Right lobe of liver (tissue), 6 donors: ENCODE results near the gene SVIL. TPM values are rescaled to one million over a fixed set of nuclear protein-coding genes. Genes with fewer than 3 reads are reported as not detected.
A peak's percentile ranks its signal among the peaks of the same experiment; 100 is the strongest.

Experiments used
- ATAC-seq, 4 donors: fragments of 200-7000 bp; cut with Tn5 transposase; one replicate each; pipeline ENCODE4 v1.9.1; 2020; ENCODE audit warnings: mild to moderate bottlenecking in 4 of 4, moderate library complexity in 4 of 4
- DNase-seq, 3 donors: peaks; one replicate each; pipeline ENCODE4 v3.0.0-alpha.2; 2020
- H3K27ac ChIP-seq, 3 donors: fragments of 200-600 bp; one replicate each; pipeline ENCODE4 v1.8.0; 2022
- H3K27me3 ChIP-seq, 2 donors: fragments of 200-600 bp; one replicate each; pipeline ENCODE4 v1.8.0; 2022
- H3K36me3 ChIP-seq, 4 donors: fragments of 200-600 bp; sonication (generic) in 1 of 4; one replicate each; pipeline versions ENCODE4 v1.5.1 to v1.8.0; 2017 to 2022; ENCODE audit warnings: control low read depth in 1 of 4
- H3K4me1 ChIP-seq, 4 donors: fragments of 200-600 bp; sonication (generic) in 1 of 4; one replicate each; pipeline versions ENCODE4 v1.5.1 to v1.8.0; 2017 to 2022; ENCODE audit warnings: control low read depth in 1 of 4
- H3K4me3 ChIP-seq, 3 donors: fragments of 200-600 bp; one replicate each; pipeline ENCODE4 v1.8.0; 2022
- H3K9me3 ChIP-seq, 4 donors: fragments of 200-600 bp; sonication (generic) in 1 of 4; one replicate each; pipeline versions ENCODE4 v1.5.1 to v1.8.0; 2017 to 2022; ENCODE audit warnings: control low read depth in 1 of 4
- POLR2A ChIP-seq: fragments of 450-650 bp; IDR thresholded peaks from one replicate; pipeline ENCODE4 v1.6.1; 2017; ENCODE audit warnings: antibody characterized with exemption, mild to moderate bottlenecking
- WGBS: methylation state at CpG from one replicate; pipeline ENCODE4 v1.1.6; 2018; ENCODE audit warnings: low coverage, low lambda C conversion rate; ENCODE audit not compliant: insufficient coverage; ENCODE audit errors: missing lambda C conversion rate; 5-methylcytosine and 5-hydroxymethylcytosine counted together
- intact Hi-C, 2 donors: fragments of 100-400 bp; cut with DNase I; formaldehyde crosslinking; loops; one replicate each; pipeline versions ENCODE4 v1.11.2 to v1.14.1; 2022
- total RNA-seq, 6 experiments: library from RNA; depleted of rRNA in 2 of 6; stranded (reverse); fragments of >200 nt in 2 of 6; fragmentation: NEBNext Ultra II Directional in 3 of 6; extraction: Animal tissue kit (Norgen Biotek cat#: 25700) in 3 of 6; gene quantifications; one replicate each; pipeline versions ENCODE4 v1.1.0 to v1.2.4, GENCODE V29; 2016 to 2023
- TF ChIP-seq, protein P1 (sequence below), 4 donors: fragments of 200-600 bp in 3 of 4; fragments of 450-650 bp in 1 of 4; IDR thresholded peaks; one replicate each; pipeline versions ENCODE4 v1.5.1 to v1.8.0; 2016 to 2022; ENCODE audit warnings: antibody characterized with exemption in 4 of 4, mild to moderate bottlenecking in 2 of 4
- donor health status: DM: no; HTN: yes; CAD: no.
- donor health status: DM: no; HTN: no; CAD: no.
- donor health status: DM: no; HTN: no; CAD: no.
- donor health status: DM: no; HTN: yes; CAD: no.
- donor health status: DM: no; HTN: yes; CAD: no.

SVIL gene
- total RNA-seq, 6 experiments from 2014 or later, result 12.3 to 15.1 (median 13.6) TPM

DNA sequence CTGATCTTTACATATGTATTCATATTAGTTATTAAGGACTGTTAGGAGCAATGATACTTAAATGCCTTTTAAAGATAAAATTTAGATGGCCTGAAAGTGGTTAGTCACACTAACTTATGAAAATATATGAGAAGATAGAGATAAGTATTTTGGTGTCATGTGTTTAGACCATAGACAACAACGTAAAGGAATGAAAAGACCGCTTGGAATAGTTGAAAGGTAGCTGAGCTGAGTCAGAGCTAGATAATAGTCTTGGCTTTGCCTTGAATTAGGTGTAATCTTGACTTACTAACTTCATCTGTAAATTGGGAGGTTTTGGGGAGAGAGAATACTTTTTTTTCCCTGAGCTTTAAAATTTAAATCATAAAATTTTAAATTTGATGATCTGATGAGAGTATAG, 218.9 kb downstream of the SVIL start:
- Histone ChIP-seq H3K36me3 (peaks cover 0 to 17% (median under 1%) of the 10 kb centered on the region in 4 donors), H3K27me3 (no peaks in the 10 kb centered on the region), H3K4me3 (no peak overlapping the region), H3K27ac (no peak overlapping the region), H3K9me3 (no peaks in the 10 kb centered on the region), H3K4me1 (peaks cover 0 to 32% (median 9%) of the 10 kb centered on the region in 4 donors)
- DNase-seq, result no peak
- intact Hi-C loops, result no loop called here
- 90% methylated on average over 2 of the region's 2 CpGs for WGBS
- no peak for TF ChIP-seq POLR2A
- TF ChIP-seq, protein P1, sequence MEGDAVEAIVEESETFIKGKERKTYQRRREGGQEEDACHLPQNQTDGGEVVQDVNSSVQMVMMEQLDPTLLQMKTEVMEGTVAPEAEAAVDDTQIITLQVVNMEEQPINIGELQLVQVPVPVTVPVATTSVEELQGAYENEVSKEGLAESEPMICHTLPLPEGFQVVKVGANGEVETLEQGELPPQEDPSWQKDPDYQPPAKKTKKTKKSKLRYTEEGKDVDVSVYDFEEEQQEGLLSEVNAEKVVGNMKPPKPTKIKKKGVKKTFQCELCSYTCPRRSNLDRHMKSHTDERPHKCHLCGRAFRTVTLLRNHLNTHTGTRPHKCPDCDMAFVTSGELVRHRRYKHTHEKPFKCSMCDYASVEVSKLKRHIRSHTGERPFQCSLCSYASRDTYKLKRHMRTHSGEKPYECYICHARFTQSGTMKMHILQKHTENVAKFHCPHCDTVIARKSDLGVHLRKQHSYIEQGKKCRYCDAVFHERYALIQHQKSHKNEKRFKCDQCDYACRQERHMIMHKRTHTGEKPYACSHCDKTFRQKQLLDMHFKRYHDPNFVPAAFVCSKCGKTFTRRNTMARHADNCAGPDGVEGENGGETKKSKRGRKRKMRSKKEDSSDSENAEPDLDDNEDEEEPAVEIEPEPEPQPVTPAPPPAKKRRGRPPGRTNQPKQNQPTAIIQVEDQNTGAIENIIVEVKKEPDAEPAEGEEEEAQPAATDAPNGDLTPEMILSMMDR (IDR thresholded peaks at IDR 0.05), result no peak
- ATAC-seq, result no peak

DNA sequence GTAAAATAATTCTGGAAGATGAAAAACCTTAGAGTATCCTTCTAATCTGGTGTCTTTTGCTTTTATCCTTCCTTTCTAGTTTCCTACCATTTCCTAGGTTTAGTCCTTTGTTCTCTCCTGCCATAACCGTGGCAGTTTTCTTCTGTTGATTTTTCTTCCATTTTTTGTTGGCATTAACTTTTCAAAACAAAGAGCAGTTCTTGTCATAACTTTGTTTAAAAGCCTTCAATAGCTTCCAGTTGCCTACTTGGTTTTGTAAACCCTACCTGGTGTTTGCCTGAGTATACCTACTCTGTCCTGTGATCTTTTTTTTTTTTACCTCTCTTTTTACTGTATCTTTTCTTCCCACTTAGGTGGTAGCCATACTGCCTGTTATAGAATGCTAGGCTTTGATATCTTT, 220.3 kb downstream of the SVIL start:
- no peak for ATAC-seq
- WGBS, result 17% methylated on average over 1 of the region's 1 CpG
- TF ChIP-seq, protein P1 (IDR thresholded peaks at IDR 0.05), result no peak
- TF ChIP-seq POLR2A, result no peak
- no peak for DNase-seq
- Histone ChIP-seq H3K36me3 (peaks cover 0 to 8% (median under 1%) of the 10 kb centered on the region in 4 donors), H3K4me1 (peaks cover 0 to 39% (median 10%) of the 10 kb centered on the region in 4 donors), H3K9me3 (no peaks in the 10 kb centered on the region), H3K27me3 (no peaks in the 10 kb centered on the region), H3K27ac (no peak overlapping the region), H3K4me3 (no peak overlapping the region)
- intact Hi-C loops, result no loop called here

DNA sequence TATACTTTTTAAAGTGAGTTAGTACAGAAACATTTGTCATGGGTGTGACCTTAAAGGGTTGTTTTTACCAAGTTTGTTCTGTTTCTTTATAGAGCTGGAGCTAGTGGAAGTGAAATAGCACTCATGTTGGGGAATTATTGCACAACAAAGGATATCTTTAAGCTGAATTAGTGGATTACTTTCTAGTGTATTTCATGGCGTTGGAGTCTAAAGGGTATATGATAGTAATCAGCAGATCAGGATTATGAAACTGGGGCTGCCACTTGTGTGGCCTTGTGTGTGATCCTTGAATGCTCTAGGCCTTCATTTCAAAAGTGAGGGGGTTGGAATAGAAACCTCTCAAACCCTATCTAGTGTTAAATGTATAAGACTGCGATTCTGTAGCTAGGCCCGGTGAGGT, 222.3 kb downstream of the SVIL start:
- no peaks in the 10 kb centered on the region for H3K9me3 ChIP-seq
- no peaks in the 10 kb centered on the region for H3K27me3 ChIP-seq
- peaks cover 0 to 8% (median under 1%) of the 10 kb centered on the region in 4 donors for H3K36me3 ChIP-seq
- H3K4me3 ChIP-seq, result no peak overlapping the region
- WGBS, result 61% methylated on average over 3 of the region's 3 CpGs
- no peak for DNase-seq
- H3K27ac ChIP-seq, result peak overlapping the region in 1 of 3 donors; percentile 30
- TF ChIP-seq POLR2A, result no peak
- TF ChIP-seq, protein P1 (IDR thresholded peaks at IDR 0.05), result no peak
- intact Hi-C loops, result no loop called here
- peaks cover 0 to 43% (median 14%) of the 10 kb centered on the region in 4 donors for H3K4me1 ChIP-seq
- peak in 3 of 4 donors; percentile 10 to 18 (median 10) for ATAC-seq

DNA sequence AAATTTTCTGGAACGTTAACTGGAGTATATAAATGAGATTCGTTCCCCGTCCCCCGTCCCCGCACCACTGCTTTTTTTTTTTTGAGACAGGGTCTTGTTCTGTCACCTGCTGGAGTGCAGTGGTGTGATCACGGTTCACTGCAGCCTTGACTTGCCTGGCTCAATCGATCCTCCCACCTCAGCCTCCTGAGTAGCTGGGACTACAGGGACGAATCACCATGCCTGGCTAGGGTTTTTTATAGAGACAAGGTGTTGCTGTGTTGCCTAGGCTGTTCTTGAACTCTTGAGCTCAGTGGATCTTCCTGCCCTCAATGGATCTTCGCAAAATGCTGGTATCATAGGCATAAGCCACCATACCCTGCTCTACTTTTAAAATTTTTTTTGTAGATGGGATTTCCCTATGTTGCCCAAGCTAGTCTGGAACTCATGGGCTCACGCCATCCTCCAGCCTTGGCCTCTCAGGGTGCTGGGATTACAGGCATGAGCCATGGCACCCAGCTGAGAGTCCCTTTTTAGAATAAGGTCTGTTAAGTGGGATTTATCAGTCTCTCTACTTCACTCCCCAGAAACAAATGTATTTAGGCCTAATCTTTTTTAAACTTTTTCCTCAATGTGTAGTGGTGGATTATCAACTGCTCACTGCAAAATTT, 223.0 kb downstream of the SVIL start:
- TF ChIP-seq POLR2A, result no peak
- Histone ChIP-seq H3K27ac (peak overlapping the region in 1 of 3 donors; percentile 30), H3K9me3 (no peaks in the 10 kb centered on the region), H3K36me3 (peaks cover 0 to 2% (median under 1%) of the 10 kb centered on the region in 4 donors), H3K4me1 (peaks cover 0 to 43% (median 14%) of the 10 kb centered on the region in 4 donors), H3K27me3 (no peaks in the 10 kb centered on the region), H3K4me3 (no peak overlapping the region)
- WGBS, result 94% methylated on average over 9 of the region's 10 CpGs
- no peak for ATAC-seq
- intact Hi-C loops, result no loop called here
- DNase-seq, result no peak

DNA sequence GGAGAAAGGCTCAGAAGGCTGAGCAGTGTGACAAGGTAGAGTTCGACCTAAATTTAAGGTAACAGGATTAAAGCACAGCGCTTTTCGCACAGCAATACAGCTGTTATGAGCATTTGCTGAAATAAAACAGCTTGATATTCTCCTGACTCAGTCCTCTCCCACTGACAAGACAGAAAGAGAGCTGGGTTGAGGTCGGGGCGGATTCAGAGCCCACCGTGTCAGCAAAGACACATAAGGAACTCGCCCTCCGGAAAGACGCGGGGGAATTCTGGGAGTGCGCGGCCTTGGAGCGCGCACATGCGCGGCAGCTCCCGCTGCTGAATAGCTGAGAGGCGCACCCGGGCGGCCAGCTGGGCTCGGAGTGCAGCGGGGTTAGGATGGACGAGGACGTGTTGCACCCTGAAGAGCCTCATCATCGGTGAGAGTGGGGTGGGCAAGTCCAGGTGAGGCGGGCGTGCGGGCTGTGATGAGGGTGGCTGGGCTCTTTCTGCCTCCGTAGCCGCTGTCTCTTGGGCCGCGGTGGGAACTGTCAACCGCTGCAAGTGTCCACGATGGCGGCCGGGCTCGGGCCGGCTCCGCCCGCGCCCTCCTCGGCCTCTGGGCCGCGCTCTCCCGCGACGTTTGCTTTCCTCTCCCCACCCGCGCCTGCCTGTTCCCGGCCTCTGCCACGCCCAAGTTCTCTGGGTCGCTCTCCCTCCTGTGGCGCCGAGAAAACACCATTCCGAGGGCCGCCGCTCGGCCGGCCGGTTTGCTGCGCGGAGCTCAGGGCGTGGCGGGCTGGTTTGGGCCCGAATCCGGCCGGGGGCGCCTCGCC, 225.3 kb downstream of the SVIL start:
- H3K9me3 ChIP-seq, result no peaks in the 10 kb centered on the region
- no peaks in the 10 kb centered on the region for H3K27me3 ChIP-seq
- DNase-seq (peak; percentile 81 to 89 (median 84)), ATAC-seq (peak; percentile 89 to 97 (median 95))
- intact Hi-C loops, result no loop called here
- peaks cover 0 to 42% (median 14%) of the 10 kb centered on the region in 4 donors for H3K4me1 ChIP-seq
- H3K4me3 ChIP-seq, result peak overlapping the region; percentile 57 to 72 (median 65)
- WGBS, result 16% methylated on average over 9 of the region's 69 CpGs
- peak; percentile 77 for TF ChIP-seq POLR2A
- TF ChIP-seq, protein P1 (IDR thresholded peaks at IDR 0.05), result peak in 2 of 4 donors; percentile 13 to 14
- H3K36me3 ChIP-seq, result no peaks in the 10 kb centered on the region
- peak overlapping the region; percentile 77 to 87 (median 79) for H3K27ac ChIP-seq
